A549 (cell line): Measurements from ENCODE around the gene U2AF1L4.

ENCODE experiments used
- BCL3 ChIP-seq: fragments of >200 bp; sonication (Bioruptor Twin); formaldehyde crosslinking; IDR thresholded peaks from 3 replicates; pipeline ENCODE4 v1.6.1; 2016
- CEBPB ChIP-seq, 2 experiments: fragments of >200 bp in 1 of 2; sonication (Bioruptor Twin) in 1 of 2; formaldehyde crosslinking in 1 of 2; IDR thresholded peaks; 2 replicates each; pipeline ENCODE4 v1.6.1; 2012 to 2016
- CTCF ChIP-seq: fragments of >200 bp; sonication (Bioruptor Twin); formaldehyde crosslinking; IDR thresholded peaks from 3 replicates; pipeline ENCODE4 v1.5.1; 2016
- EHF ChIP-seq: fragments of 250-450 bp; sonication (Bioruptor Pico); IDR thresholded peaks from 2 replicates; pipeline ENCODE4 v1.5.0; 2020; ENCODE audit warnings: mild to moderate bottlenecking
- ESRRA ChIP-seq: fragments of 150-350 bp; IDR thresholded peaks from 2 replicates; pipeline ENCODE4 v1.6.1; 2014; ENCODE audit warnings: mild to moderate bottlenecking, low read length, borderline replicate concordance
- KDM5A ChIP-seq: fragments of 200-600 bp; sonication (generic); IDR thresholded peaks from 2 replicates; pipeline ENCODE4 v1.6.1; 2016; ENCODE audit warnings: antibody characterized with exemption, mild to moderate bottlenecking
- MYC ChIP-seq: IDR thresholded peaks from 2 replicates; pipeline ENCODE4 v1.6.1; 2012; ENCODE audit warnings: mild to moderate bottlenecking, inconsistent platforms, low read length, improper control_type of control experiment, borderline replicate concordance
- NR3C1 ChIP-seq: fragments of >200 bp; sonication (Bioruptor Twin); formaldehyde crosslinking; IDR thresholded peaks from 3 replicates; pipeline ENCODE4 v1.6.1; 2017
- PBX3 ChIP-seq: IDR thresholded peaks from 2 replicates; pipeline ENCODE4 v1.6.1; 2012
- POLR2A ChIP-seq: IDR thresholded peaks from 2 replicates; pipeline ENCODE4 v1.6.1; 2012; ENCODE audit warnings: mild to moderate bottlenecking, low read length
- ZSCAN20 ChIP-seq: fragments of 250-450 bp; sonication (Bioruptor Pico); IDR thresholded peaks from 2 replicates; pipeline ENCODE4 v1.8.0; 2022; ENCODE audit warnings: mild to moderate bottlenecking, moderate library complexity

GRCh38 chr19:35724560-35724959 lies 20.7 kb downstream of the U2AF1L4 start:
- TF ChIP-seq CTCF: no peak
- no peak for TF ChIP-seq ZSCAN20 (CRISPR knock-in tag)
- no peak for TF ChIP-seq BCL3
- no peak for TF ChIP-seq MYC
- TF ChIP-seq KDM5A: no peak
- TF ChIP-seq POLR2A: no peak
- no peak for TF ChIP-seq PBX3
- TF ChIP-seq NR3C1: no peak
- no peak for TF ChIP-seq EHF (CRISPR knock-in tag)
- TF ChIP-seq ESRRA: no peak
- no peak for TF ChIP-seq CEBPB (IDR thresholded peaks at IDR 0.05)
